ENCODE measurements around the gene AJAP1.

Gene AJAP1

GRCh38 chr1:4634156-4634792 lies 20.1 kb upstream of the AJAP1 start:
- no peak overlapping the region for H3K27ac ChIP-seq (ENCODE audit: low read length)
- no peaks in the 10 kb centered on the region for H3K36me3 ChIP-seq (ENCODE audit: control insufficient read depth, low read depth, low read length)
- H3K9ac ChIP-seq (ENCODE audit: low read length): no peak overlapping the region
- H3K4me1 ChIP-seq (ENCODE audit: control insufficient read depth, low read depth, low read length): no peaks in the 10 kb centered on the region
- no peaks in the 10 kb centered on the region for H3K9me3 ChIP-seq (ENCODE audit: control insufficient read depth, low read depth, low read length)
- no peaks in the 10 kb centered on the region for H3K27me3 ChIP-seq (ENCODE audit: control insufficient read depth, insufficient read depth, low read length)
- no peak overlapping the region for H3K4me3 ChIP-seq (ENCODE audit: low read length)

- Histone ChIP-seq H3K9ac (ENCODE audit: low read length) (no peak overlapping the region), H3K9me3 (ENCODE audit: control insufficient read depth, low read depth, low read length) (no peaks in the 10 kb centered on the region), H3K4me3 (ENCODE audit: low read length) (no peak overlapping the region), H3K27ac (ENCODE audit: low read length) (no peak overlapping the region), H3K36me3 (ENCODE audit: control insufficient read depth, low read depth, low read length) (no peaks in the 10 kb centered on the region), H3K4me1 (ENCODE audit: control insufficient read depth, low read depth, low read length) (no peaks in the 10 kb centered on the region), H3K27me3 (ENCODE audit: control insufficient read depth, insufficient read depth, low read length) (no peaks in the 10 kb centered on the region)
Measured at GRCh38 chr1:4634793-4635406, 19.5 kb upstream of the AJAP1 start.

GRCh38 chr1:4636186-4636585 lies 18.2 kb upstream of the AJAP1 start:
- Histone ChIP-seq H3K27me3 (ENCODE audit: control insufficient read depth, insufficient read depth, low read length) (no peaks in the 10 kb centered on the region), H3K4me3 (ENCODE audit: low read length) (no peak overlapping the region), H3K4me1 (ENCODE audit: control insufficient read depth, low read depth, low read length) (no peaks in the 10 kb centered on the region), H3K9ac (ENCODE audit: low read length) (no peak overlapping the region), H3K36me3 (ENCODE audit: control insufficient read depth, low read depth, low read length) (no peaks in the 10 kb centered on the region), H3K9me3 (ENCODE audit: control insufficient read depth, low read depth, low read length) (no peaks in the 10 kb centered on the region), H3K27ac (ENCODE audit: low read length) (no peak overlapping the region)

GRCh38 chr1:4636644-4637380 lies 17.6 kb upstream of the AJAP1 start:
- Histone ChIP-seq H3K9ac (ENCODE audit: low read length) (no peak overlapping the region), H3K36me3 (ENCODE audit: control insufficient read depth, low read depth, low read length) (no peaks in the 10 kb centered on the region), H3K4me1 (ENCODE audit: control insufficient read depth, low read depth, low read length) (no peaks in the 10 kb centered on the region), H3K27me3 (ENCODE audit: control insufficient read depth, insufficient read depth, low read length) (no peaks in the 10 kb centered on the region), H3K27ac (ENCODE audit: low read length) (no peak overlapping the region), H3K9me3 (ENCODE audit: control insufficient read depth, low read depth, low read length) (no peaks in the 10 kb centered on the region), H3K4me3 (ENCODE audit: low read length) (no peak overlapping the region)

GRCh38 chr1:4637616-4638344 lies 16.6 kb upstream of the AJAP1 start:
- Histone ChIP-seq H3K9me3 (ENCODE audit: control insufficient read depth, low read depth, low read length) (no peaks in the 10 kb centered on the region), H3K27ac (ENCODE audit: low read length) (no peak overlapping the region), H3K27me3 (ENCODE audit: control insufficient read depth, insufficient read depth, low read length) (no peaks in the 10 kb centered on the region), H3K36me3 (ENCODE audit: control insufficient read depth, low read depth, low read length) (no peaks in the 10 kb centered on the region), H3K4me3 (ENCODE audit: low read length) (no peak overlapping the region), H3K9ac (ENCODE audit: low read length) (no peak overlapping the region), H3K4me1 (ENCODE audit: control insufficient read depth, low read depth, low read length) (no peaks in the 10 kb centered on the region)

GRCh38 chr1:4638345-4638729 lies 16.1 kb upstream of the AJAP1 start:
- H3K27ac ChIP-seq (ENCODE audit: low read length): no peak overlapping the region
- H3K4me3 ChIP-seq (ENCODE audit: low read length): no peak overlapping the region
- no peaks in the 10 kb centered on the region for H3K9me3 ChIP-seq (ENCODE audit: control insufficient read depth, low read depth, low read length)
- no peak overlapping the region for H3K9ac ChIP-seq (ENCODE audit: low read length)
- H3K36me3 ChIP-seq (ENCODE audit: control insufficient read depth, low read depth, low read length): no peaks in the 10 kb centered on the region
- H3K4me1 ChIP-seq (ENCODE audit: control insufficient read depth, low read depth, low read length): no peaks in the 10 kb centered on the region
- H3K27me3 ChIP-seq (ENCODE audit: control insufficient read depth, insufficient read depth, low read length): no peaks in the 10 kb centered on the region

- Histone ChIP-seq H3K4me1 (ENCODE audit: control insufficient read depth, low read depth, low read length) (no peaks in the 10 kb centered on the region), H3K4me3 (ENCODE audit: low read length) (no peak overlapping the region), H3K9me3 (ENCODE audit: control insufficient read depth, low read depth, low read length) (no peaks in the 10 kb centered on the region), H3K9ac (ENCODE audit: low read length) (no peak overlapping the region), H3K27ac (ENCODE audit: low read length) (no peak overlapping the region), H3K27me3 (ENCODE audit: control insufficient read depth, insufficient read depth, low read length) (no peaks in the 10 kb centered on the region), H3K36me3 (ENCODE audit: control insufficient read depth, low read depth, low read length) (no peaks in the 10 kb centered on the region)
Measured at GRCh38 chr1:4640931-4641330, 13.5 kb upstream of the AJAP1 start.

GRCh38 chr1:4647391-4647790 lies 7.0 kb upstream of the AJAP1 start:
- no peak overlapping the region for H3K9ac ChIP-seq (ENCODE audit: low read length)
- peaks cover 10% of the 10 kb centered on the region for H3K4me1 ChIP-seq (ENCODE audit: control insufficient read depth, low read depth, low read length)
- H3K4me3 ChIP-seq (ENCODE audit: low read length): no peak overlapping the region
- H3K36me3 ChIP-seq (ENCODE audit: control insufficient read depth, low read depth, low read length): no peaks in the 10 kb centered on the region
- H3K27ac ChIP-seq (ENCODE audit: low read length): no peak overlapping the region
- H3K9me3 ChIP-seq (ENCODE audit: control insufficient read depth, low read depth, low read length): no peaks in the 10 kb centered on the region
- no peaks in the 10 kb centered on the region for H3K27me3 ChIP-seq (ENCODE audit: control insufficient read depth, insufficient read depth, low read length)

- no peaks in the 10 kb centered on the region for H3K36me3 ChIP-seq (ENCODE audit: control insufficient read depth, low read depth, low read length)
- peaks cover 12% of the 10 kb centered on the region for H3K27me3 ChIP-seq (ENCODE audit: control insufficient read depth, insufficient read depth, low read length)
- no peaks in the 10 kb centered on the region for H3K9me3 ChIP-seq (ENCODE audit: control insufficient read depth, low read depth, low read length)
- H3K27ac ChIP-seq (ENCODE audit: low read length): no peak overlapping the region
- peaks cover 14% of the 10 kb centered on the region for H3K4me1 ChIP-seq (ENCODE audit: control insufficient read depth, low read depth, low read length)
- H3K9ac ChIP-seq (ENCODE audit: low read length): no peak overlapping the region
- H3K4me3 ChIP-seq (ENCODE audit: low read length): no peak overlapping the region
Measured at GRCh38 chr1:4648657-4649056, 5.8 kb upstream of the AJAP1 start.

- H3K9ac ChIP-seq (ENCODE audit: low read length): no peak overlapping the region
- H3K4me3 ChIP-seq (ENCODE audit: low read length): peak overlapping the region; percentile 18
- peaks cover 26% of the 10 kb centered on the region for H3K27me3 ChIP-seq (ENCODE audit: control insufficient read depth, insufficient read depth, low read length)
- no peaks in the 10 kb centered on the region for H3K36me3 ChIP-seq (ENCODE audit: control insufficient read depth, low read depth, low read length)
- no peaks in the 10 kb centered on the region for H3K9me3 ChIP-seq (ENCODE audit: control insufficient read depth, low read depth, low read length)
- peaks cover 16% of the 10 kb centered on the region for H3K4me1 ChIP-seq (ENCODE audit: control insufficient read depth, low read depth, low read length)
- H3K27ac ChIP-seq (ENCODE audit: low read length): no peak overlapping the region
Measured at GRCh38 chr1:4650481-4650880, 3.9 kb upstream of the AJAP1 start.

GRCh38 chr1:4650981-4651380 lies 3.4 kb upstream of the AJAP1 start:
- peaks cover 16% of the 10 kb centered on the region for H3K4me1 ChIP-seq (ENCODE audit: control insufficient read depth, low read depth, low read length)
- H3K9ac ChIP-seq (ENCODE audit: low read length): no peak overlapping the region
- H3K27ac ChIP-seq (ENCODE audit: low read length): no peak overlapping the region
- H3K9me3 ChIP-seq (ENCODE audit: control insufficient read depth, low read depth, low read length): no peaks in the 10 kb centered on the region
- H3K4me3 ChIP-seq (ENCODE audit: low read length): peak overlapping the region; percentile 18
- H3K27me3 ChIP-seq (ENCODE audit: control insufficient read depth, insufficient read depth, low read length): peaks cover 30% of the 10 kb centered on the region
- H3K36me3 ChIP-seq (ENCODE audit: control insufficient read depth, low read depth, low read length): no peaks in the 10 kb centered on the region

All from iPS-18a (cell line).